ENCODE measurements around the gene MAMDC4.
"Not testable (repeated sequence)": the region's sequence is repeated elsewhere in the genome, so short reads cannot be mapped to it uniquely, and the experiment has no call there.

MAMDC4 gene

GRCh38 chr9:136839229-136840139 lies 12.7 kb upstream of the MAMDC4 start:
- Mint-ChIP-seq H3K4me1 (ENCODE audit: low read depth in 2 of 2) (peaks cover 11 to 12% of the 10 kb centered on the region in 2 donors), H3K27me3 (no peaks in the 10 kb centered on the region), H3K27ac (no peak overlapping the region), H3K36me3 (ENCODE audit: insufficient read depth) (peaks cover 35% of the 10 kb centered on the region), H3K9me3 (no peaks in the 10 kb centered on the region), H3K4me3 (no peak overlapping the region)
- DNase-seq, result no peak
- ATAC-seq (replicated peaks), result no peak

GRCh38 chr9:136840140-136840876 lies 11.8 kb upstream of the MAMDC4 start:
- H3K27ac Mint-ChIP-seq, result no peak overlapping the region
- peaks cover 11 to 12% of the 10 kb centered on the region in 2 donors for H3K4me1 Mint-ChIP-seq (ENCODE audit: low read depth in 2 of 2)
- H3K4me3 Mint-ChIP-seq, result no peak overlapping the region
- ATAC-seq (replicated peaks), result no peak
- no peak for DNase-seq
- no peaks in the 10 kb centered on the region for H3K9me3 Mint-ChIP-seq
- peaks cover 31% of the 10 kb centered on the region for H3K36me3 Mint-ChIP-seq (ENCODE audit: insufficient read depth)
- H3K27me3 Mint-ChIP-seq, result no peaks in the 10 kb centered on the region

- ATAC-seq (replicated peaks), result no peak
- Mint-ChIP-seq H3K4me3 (peak overlapping the region in 1 of 2 donors; percentile 92), H3K4me1 (ENCODE audit: low read depth in 2 of 2) (peaks cover 11 to 12% of the 10 kb centered on the region in 2 donors)
Observed at GRCh38 chr9:136840877-136841645, 11.1 kb upstream of the MAMDC4 start.

GRCh38 chr9:136841646-136842379 lies 10.3 kb upstream of the MAMDC4 start:
- H3K27ac Mint-ChIP-seq, result peak overlapping the region; percentile 79 to 88
- ATAC-seq (replicated peaks); H3K27me3 Mint-ChIP-seq; H3K9me3 Mint-ChIP-seq; DNase-seq: not testable (repeated sequence)
- peak overlapping the region; percentile 91 to 92 for H3K4me3 Mint-ChIP-seq
- peaks cover 38% of the 10 kb centered on the region for H3K36me3 Mint-ChIP-seq (ENCODE audit: insufficient read depth)
- peaks cover 12 to 13% of the 10 kb centered on the region in 2 donors for H3K4me1 Mint-ChIP-seq (ENCODE audit: low read depth in 2 of 2)

More at GRCh38 chr9:136840877-136841645, 11.1 kb upstream of the MAMDC4 start:
- no peak for DNase-seq
- H3K27ac Mint-ChIP-seq, result peak overlapping the region in 1 of 2 donors; percentile 88
- H3K9me3 Mint-ChIP-seq, result no peaks in the 10 kb centered on the region
- H3K36me3 Mint-ChIP-seq (ENCODE audit: insufficient read depth), result peaks cover 31% of the 10 kb centered on the region
- H3K27me3 Mint-ChIP-seq, result no peaks in the 10 kb centered on the region

- ATAC-seq (replicated peaks), result peak; percentile 90
- not testable (repeated sequence) for H3K27me3 Mint-ChIP-seq, H3K9me3 Mint-ChIP-seq
- Mint-ChIP-seq H3K36me3 (ENCODE audit: insufficient read depth) (peaks cover 44% of the 10 kb centered on the region), H3K4me3 (peak within 1 kb of the TSS; percentile 91 to 92), H3K4me1 (ENCODE audit: low read depth in 2 of 2) (peaks cover 13% of the 10 kb centered on the region in 2 donors), H3K27ac (peak within 1 kb of the TSS; percentile 79 to 88)
- peak; percentile 80 to 86 (median 81) for DNase-seq
Observed at GRCh38 chr9:136842380-136842948, 9.7 kb upstream of the MAMDC4 start, which contains the start of gene AJM1. Gene AJM1 (plus strand): TSS chr9:136842478. CDS start chr9:136844415, 1,937 bp downstream.

GRCh38 chr9:136843159-136843800 lies 8.9 kb upstream of the MAMDC4 start:
- Mint-ChIP-seq H3K27ac (peak overlapping the region in 1 of 2 donors; percentile 70), H3K36me3 (ENCODE audit: insufficient read depth) (peaks cover 47% of the 10 kb centered on the region), H3K27me3 (peaks cover 0 to 11% of the 10 kb centered on the region in 2 donors), H3K4me3 (peak overlapping the region; percentile 69 to 76), H3K4me1 (ENCODE audit: low read depth in 2 of 2) (peaks cover 20% of the 10 kb centered on the region in 2 donors)
- H3K9me3 Mint-ChIP-seq; ATAC-seq (replicated peaks); DNase-seq: not testable (repeated sequence)

- peaks cover 0 to 11% of the 10 kb centered on the region in 2 donors for H3K27me3 Mint-ChIP-seq
- H3K36me3 Mint-ChIP-seq (ENCODE audit: insufficient read depth), result peaks cover 54% of the 10 kb centered on the region
- peaks cover 20 to 22% of the 10 kb centered on the region in 2 donors for H3K4me1 Mint-ChIP-seq (ENCODE audit: low read depth in 2 of 2)
- ATAC-seq (replicated peaks), result peak; percentile 3
- peak overlapping the region in 1 of 2 donors; percentile 70 for H3K27ac Mint-ChIP-seq
- not testable (repeated sequence) for H3K9me3 Mint-ChIP-seq
- DNase-seq, result peak; percentile 55 to 66 (median 61)
- H3K4me3 Mint-ChIP-seq, result peak overlapping the region; percentile 69 to 76
Observed at GRCh38 chr9:136843801-136844740, 8.1 kb upstream of the MAMDC4 start.

GRCh38 chr9:136844761-136845464 lies 7.2 kb upstream of the MAMDC4 start:
- Mint-ChIP-seq H3K4me3 (peak overlapping the region; percentile 33 to 54), H3K27ac (peak overlapping the region in 1 of 2 donors; percentile 66), H3K36me3 (ENCODE audit: insufficient read depth) (peaks cover 55% of the 10 kb centered on the region), H3K4me1 (ENCODE audit: low read depth in 2 of 2) (peaks cover 17 to 24% of the 10 kb centered on the region in 2 donors), H3K9me3 (no peaks in the 10 kb centered on the region), H3K27me3 (peaks cover 0 to 11% of the 10 kb centered on the region in 2 donors)
- no peak for DNase-seq
- ATAC-seq (replicated peaks), result no peak

GRCh38 chr9:136845465-136846260 lies 6.5 kb upstream of the MAMDC4 start:
- peaks cover 57% of the 10 kb centered on the region for H3K36me3 Mint-ChIP-seq (ENCODE audit: insufficient read depth)
- peak overlapping the region in 1 of 2 donors; percentile 66 for H3K27ac Mint-ChIP-seq
- peaks cover 13 to 22% of the 10 kb centered on the region in 2 donors for H3K4me1 Mint-ChIP-seq (ENCODE audit: low read depth in 2 of 2)
- peaks cover 0 to 11% of the 10 kb centered on the region in 2 donors for H3K27me3 Mint-ChIP-seq
- no peaks in the 10 kb centered on the region for H3K9me3 Mint-ChIP-seq
- DNase-seq (no peak), ATAC-seq (replicated peaks) (no peak)
- peak overlapping the region; percentile 33 to 64 for H3K4me3 Mint-ChIP-seq

Data from effector memory CD8-positive, alpha-beta T cell (primary cell).